Endothelial cell of umbilical vein (primary cell): ENCODE data around the gene NPB. TPM values are rescaled to one million over a fixed set of nuclear protein-coding genes. Genes with fewer than 3 reads are reported as not detected.

Experiments used
- BruUV-seq: library from RNA; stranded (reverse); fragments of 400-500 nt; replicated peaks from 2 replicates; lab custom pipeline; 2021; lab: Mats Ljungman, UMichigan
- CTCF ChIA-PET: fragments of 300-600, 350-600 bp; sonication (Branson Sonifier 250); formaldehyde crosslinking; loops from one replicate; lab custom pipeline; 2021; ENCODE audit warnings: antibody characterized with exemption, inconsistent platforms; lab: Charles Lee
- POLR2A ChIA-PET: fragments of 300-600, 350-600 bp; sonication (Branson Sonifier 250); formaldehyde crosslinking; loops from one replicate; lab custom pipeline; 2021; ENCODE audit warnings: antibody characterized with exemption, inconsistent platforms; lab: Charles Lee
- DNase-seq: peaks from one replicate; pipeline ENCODE4 v3.0.0-alpha.2; 2011; ENCODE audit warnings: low read depth, low spot score
- FAIRE-seq: peaks from 2 replicates; lab custom pipeline; 2011; peaks lifted over from hg19 to GRCh38; lab: Jason Lieb, UNC
- H2AFZ ChIP-seq: 2 replicates; pipeline ENCODE4 v1.6.0; 2012; ENCODE audit warnings: low read depth, low read length, control low read depth, inconsistent platforms
- H3K27ac ChIP-seq: 2 replicates; pipeline ENCODE4 v1.5.1; 2011; ENCODE audit warnings: low read depth, mild to moderate bottlenecking, control low read depth, low read length, moderate library complexity; ENCODE audit not compliant: insufficient read depth
- H3K27me3 ChIP-seq, 2 experiments: 2 replicates each; pipeline versions ENCODE4 v1.6.0 to v1.6.1; 2011; ENCODE audit warnings: low read length in 2 of 2, mixed read lengths in 1 of 2; ENCODE audit not compliant: control insufficient read depth in 2 of 2, insufficient read depth in 2 of 2
- H3K36me3 ChIP-seq, 2 experiments: 2 replicates in 1 of 2; 3 replicates in 1 of 2; pipeline ENCODE4 v1.5.1; 2011; ENCODE audit warnings: low read length in 2 of 2, mild to moderate bottlenecking in 1 of 2, moderate library complexity in 1 of 2; ENCODE audit not compliant: control insufficient read depth in 2 of 2, insufficient read depth in 2 of 2; ENCODE audit errors: extremely low read depth in 1 of 2
- H3K4me1 ChIP-seq: 3 replicates; pipeline ENCODE4 v1.5.1; 2011; ENCODE audit warnings: mild to moderate bottlenecking, low read length; ENCODE audit not compliant: control insufficient read depth, insufficient read depth; ENCODE audit errors: extremely low read depth
- H3K4me2 ChIP-seq: 2 replicates; pipeline ENCODE4 v1.6.1; 2011; ENCODE audit warnings: low read length, control low read depth, mixed read lengths; ENCODE audit not compliant: insufficient read depth
- H3K4me3 ChIP-seq, 3 experiments: fragments of 200-600 bp in 1 of 3; sonication (generic), shearing (Covaris generic) in 1 of 3; replicated peaks in 1 of 3; 2 replicates each; pipeline ENCODE4 v1.5.1; 2011 to 2016; ENCODE audit warnings: control low read depth in 3 of 3, low read length in 3 of 3, mild to moderate bottlenecking in 2 of 3, inconsistent platforms in 1 of 3, low read depth in 1 of 3, moderate library complexity in 1 of 3; ENCODE audit not compliant: insufficient read depth in 1 of 3
- H3K79me2 ChIP-seq: 2 replicates; pipeline ENCODE4 v1.6.0; 2012; ENCODE audit warnings: low read length, inconsistent platforms; ENCODE audit not compliant: control insufficient read depth, insufficient read depth
- H3K9ac ChIP-seq: replicated peaks from 2 replicates; pipeline ENCODE3; 2011; ENCODE audit warnings: low read length, control low read depth; ENCODE audit not compliant: insufficient read depth; ENCODE audit errors: extremely low read depth
- H3K9me1 ChIP-seq: replicated peaks from 3 replicates; pipeline ENCODE4 v1.6.0; 2011; ENCODE audit warnings: mild to moderate bottlenecking, low read length; ENCODE audit not compliant: control insufficient read depth, insufficient read depth; ENCODE audit errors: extremely low read depth
- H3K9me3 ChIP-seq: replicated peaks from 2 replicates; pipeline ENCODE4 v1.5.1; 2012; ENCODE audit warnings: low read length, inconsistent platforms; ENCODE audit not compliant: control insufficient read depth, insufficient read depth
- H4K20me1 ChIP-seq: replicated peaks from 2 replicates; pipeline ENCODE3; 2011; ENCODE audit warnings: mild to moderate bottlenecking, low read length; ENCODE audit not compliant: control insufficient read depth, insufficient read depth; ENCODE audit errors: extremely low read depth
- EZH2 ChIP-seq: IDR thresholded peaks from 2 replicates; pipeline ENCODE4 v1.6.1; 2012; ENCODE audit warnings: borderline replicate concordance, low read depth, mild to moderate bottlenecking, moderate library complexity, low read length, inconsistent platforms; ENCODE audit not compliant: severe bottlenecking
- FOS ChIP-seq: IDR thresholded peaks from 2 replicates; pipeline ENCODE4 v1.6.1; 2011; ENCODE audit warnings: mild to moderate bottlenecking, low read length, moderate library complexity, borderline replicate concordance; ENCODE audit not compliant: insufficient read depth
- GATA2 ChIP-seq: IDR thresholded peaks from 2 replicates; pipeline ENCODE4 v1.7.0; 2011; ENCODE audit warnings: low read depth, mild to moderate bottlenecking, moderate library complexity, mixed read lengths, low read length; ENCODE audit not compliant: insufficient read length, insufficient read depth
- JUN ChIP-seq: IDR thresholded peaks from 2 replicates; pipeline ENCODE4 v1.6.1; 2011; ENCODE audit warnings: borderline replicate concordance, low read depth; ENCODE audit not compliant: insufficient read length, insufficient read depth
- MYC ChIP-seq: IDR thresholded peaks from one replicate; pipeline ENCODE4 v1.6.1; 2011; ENCODE audit warnings: mild to moderate bottlenecking, low read depth, low read length
- POLR2A ChIP-seq: IDR thresholded peaks from 2 replicates; pipeline ENCODE4 v1.6.1; 2012; ENCODE audit warnings: low read depth, mild to moderate bottlenecking, control low read depth, low read length
- POLR2AphosphoS5 ChIP-seq: IDR thresholded peaks from 2 replicates; pipeline ENCODE4 v1.6.1; 2012; ENCODE audit warnings: low read depth, mild to moderate bottlenecking, control low read depth, low read length, moderate library complexity; ENCODE audit not compliant: insufficient read depth
- dilution Hi-C: fragments of 300-500 bp; cut with MboI; formaldehyde crosslinking; loops from one replicate; pipeline ENCODE4 v1.15.0; 2019; ENCODE audit warnings: low sequenced_read_pairs; ENCODE audit not compliant: extremely low pct_ligation_motif_present
- intact Hi-C: fragments of 100-400 bp; cut with micrococcal nuclease; formaldehyde crosslinking; loops from one replicate; pipeline ENCODE4 v1.10.0; 2022
- polyA plus RNA-seq, 4 experiments: library from polyadenylated mRNA; depleted of rRNA in 3 of 4; stranded (reverse) in 3 of 4; unstranded in 1 of 4; fragments of >200 nt; gene quantifications; 2 replicates each; pipeline versions ENCODE4 v1.2.1 to v1.2.3, GENCODE V29; 2011 to 2012; ENCODE audit warnings: missing spikeins in 1 of 4
- total RNA-seq: library from RNA; stranded (reverse); gene quantifications from 2 replicates; pipeline ENCODE4 v1.2.3, GENCODE V29; 2021
- TF ChIP-seq, protein P1 (sequence below), 2 donors: IDR thresholded peaks; 1 replicate in 1 of 2; 2 replicates in 1 of 2; pipeline ENCODE4 v1.5.1; 2011; ENCODE audit warnings: low read length in 2 of 2, mild to moderate bottlenecking in 2 of 2, moderate library complexity in 2 of 2, control low read depth in 1 of 2, inconsistent platforms in 1 of 2, low read depth in 1 of 2; ENCODE audit not compliant: insufficient read depth in 1 of 2; ENCODE audit errors: extremely low read depth in 1 of 2
- TF ChIP-seq, protein P2 (sequence below): IDR thresholded peaks from 2 replicates; pipeline ENCODE4 v1.6.1; 2011; ENCODE audit not compliant: insufficient read depth, insufficient read length

The NPB gene
- total and polyA plus RNA-seq, 2 donors (not counting 3 experiments of a cell fraction or from before 2014, with no cell fraction given) = 0.33 to 0.42 TPM

- Histone ChIP-seq H3K9me3 (no peaks in the 10 kb centered on the region), H3K9ac (peak overlapping the region; percentile 32), H2AFZ (peak overlapping the region; percentile 9), H3K4me3 (peak overlapping the region; percentile 56 to 72 (median 67)), H3K4me1 (peaks cover 6% of the 10 kb centered on the region), H4K20me1 (no peaks in the 10 kb centered on the region), H3K36me3 (peaks cover 7 to 24% of the 10 kb centered on the region in 2 experiments), H3K27me3 (no peaks in the 10 kb centered on the region), H3K27ac (no peak overlapping the region), H3K4me2 (peak overlapping the region; percentile 79), H3K9me1 (no peaks in the 10 kb centered on the region), H3K79me2 (no peaks in the 10 kb centered on the region)
- no peak for TF ChIP-seq EZH2
- no peak for TF ChIP-seq GATA2
- no peak for TF ChIP-seq FOS
- TF ChIP-seq POLR2AphosphoS5 = no peak
- no peak for TF ChIP-seq MYC
- TF ChIP-seq POLR2A = no peak
- TF ChIP-seq, protein P1, sequence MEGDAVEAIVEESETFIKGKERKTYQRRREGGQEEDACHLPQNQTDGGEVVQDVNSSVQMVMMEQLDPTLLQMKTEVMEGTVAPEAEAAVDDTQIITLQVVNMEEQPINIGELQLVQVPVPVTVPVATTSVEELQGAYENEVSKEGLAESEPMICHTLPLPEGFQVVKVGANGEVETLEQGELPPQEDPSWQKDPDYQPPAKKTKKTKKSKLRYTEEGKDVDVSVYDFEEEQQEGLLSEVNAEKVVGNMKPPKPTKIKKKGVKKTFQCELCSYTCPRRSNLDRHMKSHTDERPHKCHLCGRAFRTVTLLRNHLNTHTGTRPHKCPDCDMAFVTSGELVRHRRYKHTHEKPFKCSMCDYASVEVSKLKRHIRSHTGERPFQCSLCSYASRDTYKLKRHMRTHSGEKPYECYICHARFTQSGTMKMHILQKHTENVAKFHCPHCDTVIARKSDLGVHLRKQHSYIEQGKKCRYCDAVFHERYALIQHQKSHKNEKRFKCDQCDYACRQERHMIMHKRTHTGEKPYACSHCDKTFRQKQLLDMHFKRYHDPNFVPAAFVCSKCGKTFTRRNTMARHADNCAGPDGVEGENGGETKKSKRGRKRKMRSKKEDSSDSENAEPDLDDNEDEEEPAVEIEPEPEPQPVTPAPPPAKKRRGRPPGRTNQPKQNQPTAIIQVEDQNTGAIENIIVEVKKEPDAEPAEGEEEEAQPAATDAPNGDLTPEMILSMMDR (IDR thresholded peaks at IDR 0.05; ENCODE audit: extremely low read depth in 1 of 2, insufficient read depth in 1 of 2, low read depth in 1 of 2, low read length in 2 of 2) = no peak
- TF ChIP-seq JUN = no peak
- TF ChIP-seq, protein P2, sequence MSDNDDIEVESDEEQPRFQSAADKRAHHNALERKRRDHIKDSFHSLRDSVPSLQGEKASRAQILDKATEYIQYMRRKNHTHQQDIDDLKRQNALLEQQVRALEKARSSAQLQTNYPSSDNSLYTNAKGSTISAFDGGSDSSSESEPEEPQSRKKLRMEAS = no peak
- ChIA-PET CTCF (interaction anchor here (0.8 to 1.0 kb wide), 2 partner anchors 12 to 17 kb away, joined by 5 to 6 read pairs; partner anchors contain the start of gene MAFG), POLR2A (no interaction called here)
- BruUV-seq = no TSS peak
- intact Hi-C loops = loop anchor here (1.0 to 2.0 kb wide), 3 partner anchors 16 to 40 kb away; partner anchors contain the start of genes ALYREF, ANAPC11, ARHGDIA and MAFG
- dilution Hi-C loops = no loop called here
- no peak for FAIRE-seq
- DNase-seq = no peak
Measured at GRCh38 chr17:81910840-81911276, 8.8 kb downstream of the NPB start.
